ENCODE data around the gene ANKMY2.
A peak's percentile ranks its signal among the peaks of the same experiment; 100 is the strongest.
"Not testable (repeated sequence)": the region's sequence is repeated elsewhere in the genome, so short reads cannot be mapped to it uniquely, and the experiment has no call there.

The ANKMY2 gene

DNA sequence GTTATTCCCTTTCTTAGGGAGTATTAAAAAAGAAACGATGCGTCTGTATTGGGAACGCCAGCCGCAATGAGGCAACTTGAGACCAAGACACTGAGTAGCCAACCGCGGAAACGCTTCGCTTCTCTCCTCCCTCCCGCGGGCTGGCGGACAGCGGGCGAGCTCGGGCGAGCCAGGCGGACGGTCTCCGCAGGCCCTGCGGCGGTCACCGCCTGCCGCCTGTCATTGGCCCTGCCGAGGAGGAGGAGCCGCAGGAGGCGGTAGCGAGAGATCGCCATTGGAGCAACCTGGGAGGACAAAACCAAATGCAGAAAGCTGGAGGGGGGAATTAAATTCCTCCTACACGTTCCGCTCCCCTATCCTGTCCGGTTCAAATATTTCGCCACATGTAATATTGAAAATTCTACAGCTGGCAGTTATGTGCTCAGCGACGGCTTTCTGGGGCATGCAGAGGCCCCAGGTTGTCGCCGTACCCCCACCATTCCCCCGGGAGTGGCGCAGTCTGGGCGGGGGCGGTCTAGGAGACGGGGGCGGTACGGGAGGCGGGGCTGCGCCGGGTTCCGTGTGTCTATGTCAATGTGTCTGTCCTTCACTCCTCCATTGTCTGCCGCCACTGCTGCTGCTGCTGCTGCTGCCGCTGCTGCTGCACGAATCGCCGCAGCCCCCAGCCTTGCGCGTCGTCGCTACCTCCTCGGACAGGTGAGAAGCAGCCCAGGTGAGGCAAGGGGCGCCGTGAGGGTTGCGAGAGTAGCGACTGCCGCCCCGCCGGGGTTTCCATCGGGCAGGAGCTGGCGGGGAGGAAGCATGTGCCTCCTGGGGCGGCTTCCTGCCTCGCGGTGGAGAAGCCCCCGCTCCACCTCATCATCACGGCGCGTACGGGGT lies at the start of gene ANKMY2, which contains the start of gene BZW2:
ANKMY2 (minus strand) TSS at position 162 of the 879 bp plus-strand sequence. CDS start 181 bp downstream, outside the sequence.
BZW2 (plus strand) TSS at position 589 of the 879 bp plus-strand sequence. CDS start 19,263 bp downstream, outside the sequence.
- Histone ChIP-seq H3K27ac (ENCODE audit: low read length) (peak within 1 kb of the TSS; percentile 88), H3K4me3 (ENCODE audit: low read depth in 1 of 2, low read length in 2 of 2) (peak within 1 kb of the TSS; percentile 93 to 99), H3K27me3 (ENCODE audit: low read depth, low read length) (no peaks in the 10 kb centered on the region), H3K9me3 (ENCODE audit: control insufficient read depth in 1 of 2, low read length in 2 of 2) (no peaks in the 10 kb centered on the region), H3K4me1 (ENCODE audit: control insufficient read depth in 1 of 2, insufficient read depth in 2 of 2, low read length in 2 of 2) (peaks cover 16 to 34% of the 10 kb centered on the region in 2 donors), H3K36me3 (ENCODE audit: control insufficient read depth in 1 of 2, insufficient read depth in 2 of 2, low read length in 2 of 2) (peaks cover 0 to 3% of the 10 kb centered on the region in 2 donors)

DNA sequence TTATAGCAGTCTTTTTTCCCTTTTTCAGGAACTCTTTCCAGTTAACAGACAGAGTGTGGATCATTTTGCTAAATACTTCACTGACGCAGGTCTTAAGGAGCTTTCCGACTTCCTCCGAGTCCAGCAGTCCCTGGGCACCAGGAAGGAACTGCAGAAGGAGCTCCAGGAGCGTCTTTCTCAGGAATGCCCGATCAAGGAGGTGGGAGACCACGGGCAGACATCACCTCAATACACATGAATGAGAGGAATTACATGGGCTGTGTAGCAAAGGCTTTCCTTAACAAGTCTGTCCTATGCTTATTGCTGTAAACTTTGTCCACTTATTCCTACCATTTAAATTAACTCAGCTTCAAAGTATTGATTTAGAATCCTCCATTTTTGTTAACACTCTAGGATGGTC lies 49.3 kb upstream of the ANKMY2 start:
- Histone ChIP-seq H3K27me3 (ENCODE audit: low read depth, low read length) (no peaks in the 10 kb centered on the region), H3K36me3 (ENCODE audit: control insufficient read depth in 1 of 2, insufficient read depth in 2 of 2, low read length in 2 of 2) (peaks cover 57 to 68% of the 10 kb centered on the region in 2 donors), H3K4me3 (ENCODE audit: low read depth in 1 of 2, low read length in 2 of 2) (no peak overlapping the region)

DNA sequence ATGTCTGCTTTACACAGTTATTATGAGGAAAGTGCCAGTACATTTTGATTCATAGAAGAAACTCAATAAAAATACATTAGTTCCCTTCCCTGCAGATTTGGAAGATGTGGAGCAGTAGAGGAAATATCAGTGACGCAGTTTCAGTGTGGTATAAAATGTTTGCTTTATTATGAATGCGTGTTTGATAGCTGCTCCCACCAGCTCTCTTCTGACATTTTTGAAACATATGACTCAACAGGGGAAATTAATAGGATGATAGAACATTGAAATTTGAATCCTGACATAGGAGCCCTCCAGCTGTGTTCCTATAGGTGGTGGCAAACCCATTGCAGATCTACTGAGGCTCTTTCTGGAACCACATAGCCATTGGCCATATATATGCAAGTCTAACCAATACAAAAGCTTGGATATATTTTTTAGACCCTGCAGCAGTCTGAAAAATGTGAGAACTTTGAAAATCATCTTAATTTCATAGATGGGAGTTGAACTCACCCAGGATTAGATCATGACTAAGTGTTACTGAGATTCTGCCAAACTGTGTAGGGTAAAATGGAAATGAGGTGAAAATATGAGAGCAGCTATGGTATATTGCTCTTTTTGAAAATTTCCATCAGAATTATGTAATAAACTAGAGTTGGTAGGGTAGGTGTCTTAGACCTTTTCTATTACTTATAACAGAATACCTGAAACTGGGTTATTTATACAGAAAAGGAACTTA lies 48.2 kb upstream of the ANKMY2 start:
- Histone ChIP-seq H3K36me3 (ENCODE audit: control insufficient read depth in 1 of 2, insufficient read depth in 2 of 2, low read length in 2 of 2) (peaks cover 50 to 63% of the 10 kb centered on the region in 2 donors), H3K27ac (ENCODE audit: low read length) (no peak overlapping the region), H3K9me3 (ENCODE audit: control insufficient read depth in 1 of 2, low read length in 2 of 2) (no peaks in the 10 kb centered on the region), H3K4me1 (ENCODE audit: control insufficient read depth in 1 of 2, insufficient read depth in 2 of 2, low read length in 2 of 2) (no peaks in the 10 kb centered on the region), H3K27me3 (ENCODE audit: low read depth, low read length) (no peaks in the 10 kb centered on the region), H3K4me3 (ENCODE audit: low read depth in 1 of 2, low read length in 2 of 2) (no peak overlapping the region)

More for the DNA sequence above, 49.3 kb upstream of the ANKMY2 start:
- H3K9me3 ChIP-seq (ENCODE audit: control insufficient read depth in 1 of 2, low read length in 2 of 2): no peaks in the 10 kb centered on the region
- no peak overlapping the region for H3K27ac ChIP-seq (ENCODE audit: low read length)
- H3K4me1 ChIP-seq (ENCODE audit: control insufficient read depth in 1 of 2, insufficient read depth in 2 of 2, low read length in 2 of 2): no peaks in the 10 kb centered on the region

DNA sequence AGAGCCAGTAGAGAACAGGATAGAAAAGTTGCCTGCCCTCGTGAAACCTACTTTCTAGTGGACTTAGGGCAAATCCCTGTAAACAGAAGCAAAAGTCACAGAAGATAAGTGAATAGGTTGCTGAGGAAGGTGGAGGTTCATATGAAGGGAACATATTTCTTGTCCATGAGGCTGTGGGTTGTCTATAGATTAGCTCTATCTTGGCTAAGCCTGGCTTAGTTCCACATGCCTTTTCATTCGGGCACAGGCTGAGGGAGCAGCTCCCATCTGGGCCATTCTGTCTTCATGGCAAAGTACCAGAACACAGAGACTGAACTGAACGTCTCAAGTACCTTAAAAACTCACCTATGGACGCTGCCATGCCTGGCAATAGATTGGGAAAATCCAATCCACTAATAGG lies 45.7 kb upstream of the ANKMY2 start:
- H3K36me3 ChIP-seq (ENCODE audit: control insufficient read depth in 1 of 2, insufficient read depth in 2 of 2, low read length in 2 of 2): peaks cover 35 to 53% of the 10 kb centered on the region in 2 donors
- H3K9me3 ChIP-seq (ENCODE audit: control insufficient read depth in 1 of 2, low read length in 2 of 2): no peaks in the 10 kb centered on the region

DNA sequence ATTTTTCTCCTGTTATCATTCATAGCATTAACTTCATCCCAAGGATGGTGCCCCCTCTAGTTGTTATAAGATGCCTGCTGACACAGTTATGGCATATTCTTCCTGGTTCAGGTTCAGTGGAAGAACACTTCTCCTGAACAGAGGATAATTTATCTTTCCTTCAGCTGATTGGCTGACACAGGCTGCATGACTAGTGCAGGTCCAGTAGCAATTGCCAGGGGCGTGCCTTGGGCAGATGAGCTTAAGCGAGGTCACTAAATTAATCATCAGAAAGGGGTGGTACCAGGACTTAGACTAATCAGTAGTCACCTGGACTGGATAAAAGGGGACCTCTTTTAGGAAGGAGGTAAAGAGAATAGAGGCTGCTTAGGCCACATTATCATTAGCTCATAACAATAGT lies 42.7 kb upstream of the ANKMY2 start:
- Histone ChIP-seq H3K4me3 (ENCODE audit: low read depth in 1 of 2, low read length in 2 of 2) (no peak overlapping the region), H3K36me3 (ENCODE audit: control insufficient read depth in 1 of 2, insufficient read depth in 2 of 2, low read length in 2 of 2) (peaks cover 37 to 51% of the 10 kb centered on the region in 2 donors), H3K4me1 (ENCODE audit: control insufficient read depth in 1 of 2, insufficient read depth in 2 of 2, low read length in 2 of 2) (no peaks in the 10 kb centered on the region)

More for the DNA sequence above, 45.7 kb upstream of the ANKMY2 start:
- Histone ChIP-seq H3K4me1 (ENCODE audit: control insufficient read depth in 1 of 2, insufficient read depth in 2 of 2, low read length in 2 of 2) (no peaks in the 10 kb centered on the region), H3K27ac (ENCODE audit: low read length) (no peak overlapping the region), H3K27me3 (ENCODE audit: low read depth, low read length) (no peaks in the 10 kb centered on the region), H3K4me3 (ENCODE audit: low read depth in 1 of 2, low read length in 2 of 2) (no peak overlapping the region)

DNA sequence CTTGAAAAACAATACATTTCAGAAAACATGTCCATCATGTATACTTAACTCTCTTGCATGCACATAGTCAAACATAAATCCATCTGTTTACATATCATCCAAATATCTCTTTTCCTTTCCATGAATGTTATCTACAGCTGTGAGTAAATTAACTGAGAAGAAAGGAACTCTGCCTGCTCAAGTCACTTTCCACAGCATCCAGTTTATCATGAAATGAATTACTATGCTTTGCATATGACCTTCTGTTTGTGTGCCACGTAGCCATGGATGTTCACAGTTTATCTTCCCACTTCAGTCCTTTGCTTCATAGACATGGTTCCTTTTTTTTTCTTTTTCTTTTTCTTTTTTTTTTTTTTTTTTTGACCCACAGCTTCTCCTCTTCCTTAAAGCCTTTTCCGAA lies 40.0 kb upstream of the ANKMY2 start:
- H3K27me3 ChIP-seq (ENCODE audit: low read depth, low read length): no peaks in the 10 kb centered on the region
- no peak overlapping the region for H3K27ac ChIP-seq (ENCODE audit: low read length)
- H3K9me3 ChIP-seq (ENCODE audit: control insufficient read depth in 1 of 2, low read length in 2 of 2): no peaks in the 10 kb centered on the region
- H3K36me3 ChIP-seq (ENCODE audit: control insufficient read depth in 1 of 2, insufficient read depth in 2 of 2, low read length in 2 of 2): peaks cover 32 to 49% of the 10 kb centered on the region in 2 donors
- H3K4me1 ChIP-seq (ENCODE audit: control insufficient read depth in 1 of 2, insufficient read depth in 2 of 2, low read length in 2 of 2): no peaks in the 10 kb centered on the region
- H3K4me3 ChIP-seq (ENCODE audit: low read depth in 1 of 2, low read length in 2 of 2): no peak overlapping the region

More for the DNA sequence above, 42.7 kb upstream of the ANKMY2 start:
- Histone ChIP-seq H3K27ac (ENCODE audit: low read length) (no peak overlapping the region), H3K27me3 (ENCODE audit: low read depth, low read length) (no peaks in the 10 kb centered on the region), H3K9me3 (ENCODE audit: control insufficient read depth in 1 of 2, low read length in 2 of 2) (no peaks in the 10 kb centered on the region)

DNA sequence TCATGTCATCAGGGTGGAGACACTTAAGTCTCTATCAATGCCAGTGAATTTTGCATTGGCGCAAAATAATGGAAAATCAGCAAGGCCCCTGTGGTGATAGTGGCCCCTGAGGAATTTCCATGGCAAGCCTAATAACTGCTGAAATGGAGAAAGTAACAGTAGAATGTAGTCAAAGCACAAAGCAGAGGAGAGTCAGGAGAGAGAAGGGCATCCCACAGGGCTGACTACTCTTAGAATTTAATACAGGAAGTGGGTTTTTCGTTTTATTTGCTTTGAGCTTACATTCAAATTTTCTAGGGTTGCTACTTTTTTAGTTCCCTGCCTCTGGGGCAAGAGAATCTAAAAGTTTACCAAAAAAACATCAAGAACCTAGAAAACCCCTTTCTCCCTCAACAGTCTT lies 39.4 kb upstream of the ANKMY2 start:
- H3K36me3 ChIP-seq (ENCODE audit: control insufficient read depth in 1 of 2, insufficient read depth in 2 of 2, low read length in 2 of 2): peaks cover 31 to 46% of the 10 kb centered on the region in 2 donors
- H3K4me3 ChIP-seq (ENCODE audit: low read depth in 1 of 2, low read length in 2 of 2): no peak overlapping the region
- H3K9me3 ChIP-seq (ENCODE audit: control insufficient read depth in 1 of 2, low read length in 2 of 2): no peaks in the 10 kb centered on the region
- H3K4me1 ChIP-seq (ENCODE audit: control insufficient read depth in 1 of 2, insufficient read depth in 2 of 2, low read length in 2 of 2): no peaks in the 10 kb centered on the region
- H3K27me3 ChIP-seq (ENCODE audit: low read depth, low read length): no peaks in the 10 kb centered on the region
- no peak overlapping the region for H3K27ac ChIP-seq (ENCODE audit: low read length)

DNA sequence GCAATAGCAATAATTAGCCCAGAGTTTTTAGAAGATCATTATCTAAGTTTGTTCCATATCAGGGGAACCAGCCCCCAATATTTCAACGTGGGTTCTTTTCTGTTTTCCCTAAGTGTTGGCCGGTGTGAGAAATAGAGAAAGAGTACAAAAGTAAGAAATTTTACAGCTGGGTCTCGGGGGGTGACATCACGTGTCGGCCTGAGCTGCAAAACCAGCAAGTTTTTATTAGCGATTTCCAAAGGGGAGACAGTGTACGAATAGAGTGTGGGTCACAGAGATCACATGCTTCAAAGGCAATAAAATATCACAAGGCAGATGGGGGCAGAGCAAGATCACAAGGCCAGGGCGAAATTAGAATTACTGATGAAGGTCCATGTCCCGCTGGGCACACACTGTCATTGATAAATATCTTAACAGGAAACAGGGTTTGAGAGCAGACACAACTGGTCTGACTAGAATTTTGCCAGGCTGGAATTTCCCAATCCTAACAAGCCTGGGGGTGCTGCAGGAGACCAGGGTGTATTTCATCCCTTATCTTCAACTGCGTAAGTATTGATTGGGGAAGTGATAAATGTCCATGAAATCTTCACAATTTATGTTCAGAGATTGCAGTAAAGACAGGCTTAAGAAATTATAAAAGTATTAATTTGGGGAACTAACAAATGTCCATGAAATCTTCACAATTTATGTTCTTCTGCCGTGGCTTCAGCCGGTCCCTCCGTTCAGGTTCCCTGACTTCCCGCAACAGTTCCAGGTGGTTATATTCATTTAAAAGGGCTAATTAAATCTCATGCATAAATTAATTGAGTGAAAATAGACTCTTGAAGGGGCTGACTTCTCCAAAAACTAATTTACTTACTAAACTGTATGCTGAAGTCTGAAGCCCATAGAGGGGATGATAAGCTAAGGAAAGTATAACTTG lies 33.4 kb upstream of the ANKMY2 start:
- H3K27me3 ChIP-seq (ENCODE audit: low read depth, low read length); H3K4me1 ChIP-seq (ENCODE audit: control insufficient read depth in 1 of 2, insufficient read depth in 2 of 2, low read length in 2 of 2); H3K4me3 ChIP-seq (ENCODE audit: low read depth in 1 of 2, low read length in 2 of 2); H3K9me3 ChIP-seq (ENCODE audit: control insufficient read depth in 1 of 2, low read length in 2 of 2); H3K27ac ChIP-seq (ENCODE audit: low read length): not testable (repeated sequence)
- H3K36me3 ChIP-seq (ENCODE audit: control insufficient read depth in 1 of 2, insufficient read depth in 2 of 2, low read length in 2 of 2): peaks cover 24 to 34% of the 10 kb centered on the region in 2 donors

DNA sequence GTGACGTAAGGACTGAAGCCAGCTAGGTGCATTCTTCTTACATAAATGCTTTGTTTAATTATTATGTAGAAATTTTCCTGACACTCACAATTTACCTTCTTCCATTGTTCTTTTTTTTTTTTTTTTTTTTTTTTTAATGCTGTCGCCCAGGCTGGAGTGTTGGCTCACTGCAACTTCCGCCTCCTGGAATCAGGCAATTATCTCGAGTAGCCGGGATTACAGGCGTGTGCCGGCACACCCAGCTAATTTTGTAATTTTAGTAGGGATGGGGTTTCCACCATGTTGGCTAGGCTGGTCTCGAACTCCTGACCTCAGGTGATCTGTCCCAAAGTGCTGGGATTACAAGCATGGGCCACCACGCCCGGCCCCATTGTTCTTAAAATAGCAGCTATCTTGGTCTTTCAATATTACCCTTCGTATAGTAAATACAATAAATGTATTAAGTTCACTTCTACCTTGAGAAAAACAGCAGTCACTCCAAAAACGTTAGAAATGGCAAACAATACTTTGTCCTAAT lies 32.5 kb upstream of the ANKMY2 start:
- Histone ChIP-seq H3K27ac (ENCODE audit: low read length) (no peak overlapping the region), H3K4me3 (ENCODE audit: low read depth in 1 of 2, low read length in 2 of 2) (no peak overlapping the region), H3K4me1 (ENCODE audit: control insufficient read depth in 1 of 2, insufficient read depth in 2 of 2, low read length in 2 of 2) (no peaks in the 10 kb centered on the region), H3K36me3 (ENCODE audit: control insufficient read depth in 1 of 2, insufficient read depth in 2 of 2, low read length in 2 of 2) (peaks cover 15 to 32% of the 10 kb centered on the region in 2 donors), H3K9me3 (ENCODE audit: control insufficient read depth in 1 of 2, low read length in 2 of 2) (no peaks in the 10 kb centered on the region), H3K27me3 (ENCODE audit: low read depth, low read length) (no peaks in the 10 kb centered on the region)

DNA sequence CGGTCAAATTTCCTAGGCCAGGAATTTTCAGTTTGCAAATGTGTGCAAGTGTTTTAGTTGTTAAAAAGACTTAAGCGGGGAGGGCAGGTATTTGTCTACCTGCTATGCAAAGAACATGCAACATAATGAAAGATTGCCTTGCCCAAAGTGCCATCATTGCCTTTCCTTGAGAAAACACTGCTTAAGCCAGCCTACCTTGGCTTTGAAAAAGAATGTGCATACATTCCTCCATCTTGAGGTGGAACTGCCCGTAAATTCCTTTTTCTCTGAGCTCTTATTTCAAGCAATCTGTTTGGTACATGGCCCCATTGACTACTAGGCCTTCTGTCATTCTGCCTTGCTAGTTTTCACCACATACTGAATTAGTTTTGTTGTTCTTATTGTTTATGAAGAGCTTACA lies 29.7 kb upstream of the ANKMY2 start:
- H3K4me1 ChIP-seq (ENCODE audit: control insufficient read depth in 1 of 2, insufficient read depth in 2 of 2, low read length in 2 of 2): no peaks in the 10 kb centered on the region
- no peak overlapping the region for H3K4me3 ChIP-seq (ENCODE audit: low read depth in 1 of 2, low read length in 2 of 2)
- H3K36me3 ChIP-seq (ENCODE audit: control insufficient read depth in 1 of 2, insufficient read depth in 2 of 2, low read length in 2 of 2): peaks cover 6 to 12% of the 10 kb centered on the region in 2 donors
- no peaks in the 10 kb centered on the region for H3K9me3 ChIP-seq (ENCODE audit: control insufficient read depth in 1 of 2, low read length in 2 of 2)
- H3K27ac ChIP-seq (ENCODE audit: low read length): no peak overlapping the region
- no peaks in the 10 kb centered on the region for H3K27me3 ChIP-seq (ENCODE audit: low read depth, low read length)
